ENCODE results near the gene HTR2C. TPM values are rescaled to one million over a fixed set of nuclear protein-coding genes. Genes with fewer than 3 reads are reported as not detected.
"Not testable (repeated sequence)": the region's sequence is repeated elsewhere in the genome, so short reads cannot be mapped to it uniquely, and the experiment has no call there.

The HTR2C gene
- total RNA-seq, 4 donors from 2014 or later, result not detected

GRCh38 chrX:114626323-114626722 lies 42.4 kb downstream of the HTR2C start:
- Histone ChIP-seq H3K27me3 (no peaks in the 10 kb centered on the region), H3K36me3 (no peaks in the 10 kb centered on the region), H3K4me3 (no peak overlapping the region), H3K4me1 (no peaks in the 10 kb centered on the region), H3K27ac (no peak overlapping the region), H3K9me3 (no peaks in the 10 kb centered on the region)
- ATAC-seq, result no peak
- TF ChIP-seq CTCF (IDR thresholded peaks at IDR 0.05) (peak in 3 of 4 experiments; percentile 23 to 38 (median 36)), EP300 (IDR thresholded peaks at IDR 0.05) (no peak)

GRCh38 chrX:114635986-114636385 lies 52.1 kb downstream of the HTR2C start:
- Histone ChIP-seq H3K27me3 (no peaks in the 10 kb centered on the region), H3K27ac (no peak overlapping the region), H3K4me1 (no peaks in the 10 kb centered on the region), H3K9me3 (no peaks in the 10 kb centered on the region), H3K36me3 (no peaks in the 10 kb centered on the region), H3K4me3 (no peak overlapping the region)
- WGBS, 2 donors (ENCODE audit: low coverage in 1 of 2), result 78% methylated on average over 1 of the region's 1 CpG; no CpG with 5 or more reads in 1 of the 2 donors
- no peak for ATAC-seq
- TF ChIP-seq POLR2A (IDR thresholded peaks at IDR 0.05), result no peak
- TF ChIP-seq CTCF (IDR thresholded peaks at IDR 0.05), result no peak
- no peak for TF ChIP-seq POLR2AphosphoS5 (IDR thresholded peaks at IDR 0.05)
- no peak for TF ChIP-seq EP300 (IDR thresholded peaks at IDR 0.05)

- no peaks in the 10 kb centered on the region for H3K4me1 ChIP-seq
- TF ChIP-seq POLR2AphosphoS5 (IDR thresholded peaks at IDR 0.05) (no peak), CTCF (IDR thresholded peaks at IDR 0.05) (no peak), EP300 (IDR thresholded peaks at IDR 0.05) (no peak), POLR2A (IDR thresholded peaks at IDR 0.05) (no peak)
Observed at GRCh38 chrX:114650351-114650750, 66.5 kb downstream of the HTR2C start.

GRCh38 chrX:114675365-114675764 lies 91.5 kb downstream of the HTR2C start:
- WGBS, 2 donors (ENCODE audit: low coverage in 1 of 2), result 16 to 24% methylated on average over 2 of the region's 2 CpGs
- Histone ChIP-seq H3K36me3 (no peaks in the 10 kb centered on the region), H3K9me3 (no peaks in the 10 kb centered on the region), H3K27me3 (no peaks in the 10 kb centered on the region), H3K27ac (no peak overlapping the region), H3K4me1 (no peaks in the 10 kb centered on the region), H3K4me3 (no peak overlapping the region)
- no peak for ATAC-seq
- no peak for TF ChIP-seq EP300 (IDR thresholded peaks at IDR 0.05)
- no peak for TF ChIP-seq POLR2AphosphoS5 (IDR thresholded peaks at IDR 0.05)
- TF ChIP-seq POLR2A (IDR thresholded peaks at IDR 0.05), result no peak
- no peak for TF ChIP-seq CTCF (IDR thresholded peaks at IDR 0.05)

More at GRCh38 chrX:114650351-114650750, 66.5 kb downstream of the HTR2C start:
- H3K36me3 ChIP-seq, result no peaks in the 10 kb centered on the region
- H3K4me3 ChIP-seq, result no peak overlapping the region
- H3K9me3 ChIP-seq, result no peaks in the 10 kb centered on the region
- H3K27ac ChIP-seq, result no peak overlapping the region
- ATAC-seq, result no peak
- no peaks in the 10 kb centered on the region for H3K27me3 ChIP-seq

GRCh38 chrX:114700533-114700932 lies 116.6 kb downstream of the HTR2C start:
- H3K27me3 ChIP-seq, H3K36me3 ChIP-seq, H3K9me3 ChIP-seq, H3K27ac ChIP-seq, H3K4me1 ChIP-seq, H3K4me3 ChIP-seq, ATAC-seq: not testable (repeated sequence)
- WGBS, 2 donors (ENCODE audit: low coverage in 1 of 2), result 0% methylated on average over 1 of the region's 17 CpGs

- H3K4me3 ChIP-seq, result no peak overlapping the region
- TF ChIP-seq POLR2AphosphoS5 (IDR thresholded peaks at IDR 0.05), result no peak
- no peak for TF ChIP-seq CTCF (IDR thresholded peaks at IDR 0.05)
- TF ChIP-seq POLR2A (IDR thresholded peaks at IDR 0.05), result no peak
- TF ChIP-seq EP300 (IDR thresholded peaks at IDR 0.05), result no peak
- 13 to 33% methylated on average over 1 of the region's 1 CpG for WGBS, 2 donors (ENCODE audit: low coverage in 1 of 2)
Observed at GRCh38 chrX:114709406-114709805, 125.5 kb downstream of the HTR2C start.

More at GRCh38 chrX:114709406-114709805, 125.5 kb downstream of the HTR2C start:
- H3K27me3 ChIP-seq, result no peaks in the 10 kb centered on the region
- H3K9me3 ChIP-seq, result no peaks in the 10 kb centered on the region
- no peaks in the 10 kb centered on the region for H3K4me1 ChIP-seq
- no peaks in the 10 kb centered on the region for H3K36me3 ChIP-seq
- ATAC-seq, result no peak
- no peak overlapping the region for H3K27ac ChIP-seq
